Stimulated activated CD8-positive, alpha-beta memory T cell treated with anti-CD3 and anti-CD28 coated beads, Interleukin-15, amount 100 ng/mL, for 4 hours (primary cell): Measurements from ENCODE around the gene GTPBP4.
"Not testable (repeated sequence)": the region's sequence is repeated elsewhere in the genome, so short reads cannot be mapped to it uniquely, and the experiment has no call there.

ENCODE experiments used
- DNase-seq, 2 donors: peaks; one replicate each; pipeline ENCODE4 v3.0.0-alpha.2; 2020; ENCODE audit warnings: low read depth in 2 of 2

GTPBP4 gene

DNA sequence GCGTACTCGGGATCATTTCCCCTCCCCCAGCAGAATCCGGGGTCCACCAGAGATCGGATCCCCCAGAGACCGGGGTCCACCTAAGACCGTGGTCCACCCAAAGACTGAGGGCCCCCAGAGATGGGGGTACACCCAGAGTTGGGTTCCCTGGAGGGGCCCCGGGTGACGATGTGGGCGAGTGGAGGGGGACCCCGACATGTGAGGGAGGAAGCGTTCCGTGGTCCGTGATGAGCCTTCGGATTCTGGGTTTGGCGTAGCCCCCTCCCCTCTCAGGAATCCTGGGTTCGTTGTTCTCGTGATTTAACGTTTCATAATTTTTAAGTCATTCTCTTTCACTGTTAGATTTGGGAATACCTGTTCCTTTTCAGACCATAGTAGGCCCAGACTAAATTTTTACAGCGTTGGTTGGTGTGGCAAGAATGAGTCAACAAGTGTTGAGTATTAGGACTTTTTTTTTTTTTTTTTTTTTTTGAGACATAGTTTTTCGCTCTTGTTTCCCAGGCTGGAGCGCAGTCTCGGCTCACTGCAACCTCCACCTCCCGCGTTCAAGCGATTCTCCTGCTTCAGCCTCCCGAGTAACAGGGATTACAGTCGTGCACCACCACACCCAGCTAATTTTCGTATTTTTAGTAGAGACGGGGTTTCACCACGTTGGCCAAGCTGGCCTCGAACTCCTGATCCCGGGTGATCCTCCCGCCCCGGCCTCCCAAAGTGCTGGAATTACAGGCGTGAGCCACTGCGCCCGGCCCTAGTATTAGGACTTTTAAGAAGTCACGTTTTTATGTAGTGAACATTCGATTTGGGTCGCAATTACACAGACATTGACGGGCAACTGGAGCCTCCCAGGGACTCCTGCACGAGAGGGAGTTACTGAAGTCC, 672 bp downstream of the GTPBP4 start:
- peak in 1 of 2 donors; percentile 24 for DNase-seq

DNA sequence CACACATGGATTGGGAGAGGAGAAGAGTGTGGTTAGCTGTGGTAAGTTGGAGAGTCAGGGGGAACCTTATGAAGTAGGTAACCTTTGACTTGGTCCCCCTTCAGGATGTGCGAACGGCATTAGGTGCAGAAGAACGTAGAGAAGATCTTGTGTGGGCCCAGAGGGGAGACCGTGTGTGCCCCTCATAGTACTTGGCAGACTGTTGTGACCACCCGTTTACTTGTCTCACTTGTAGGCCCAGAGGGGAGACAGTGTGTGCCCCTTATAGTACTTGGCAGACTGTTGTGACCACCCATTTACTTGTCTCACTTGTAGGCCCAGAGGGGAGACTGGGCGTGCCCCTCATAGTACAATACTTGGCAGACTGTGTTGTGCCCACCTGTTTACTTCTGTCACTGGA, 2.6 kb downstream of the GTPBP4 start:
- no peak for DNase-seq

DNA sequence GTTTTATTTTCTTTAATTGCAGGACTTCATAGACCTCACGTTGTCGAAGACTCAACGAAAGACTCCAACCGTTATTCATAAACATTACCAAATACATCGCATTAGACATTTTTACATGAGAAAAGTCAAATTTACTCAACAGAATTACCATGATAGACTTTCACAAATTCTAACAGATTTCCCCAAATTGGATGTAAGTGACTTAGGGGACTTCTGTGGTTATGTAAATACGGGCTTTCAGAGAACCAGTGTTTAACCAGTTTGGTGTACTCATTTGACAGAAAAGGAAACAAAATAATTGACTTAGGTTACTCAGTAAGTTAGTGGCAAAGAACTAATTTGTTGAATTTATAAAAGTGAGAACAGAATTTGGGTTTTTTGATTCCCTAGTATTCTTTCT, 4.2 kb downstream of the GTPBP4 start:
- no peak for DNase-seq

DNA sequence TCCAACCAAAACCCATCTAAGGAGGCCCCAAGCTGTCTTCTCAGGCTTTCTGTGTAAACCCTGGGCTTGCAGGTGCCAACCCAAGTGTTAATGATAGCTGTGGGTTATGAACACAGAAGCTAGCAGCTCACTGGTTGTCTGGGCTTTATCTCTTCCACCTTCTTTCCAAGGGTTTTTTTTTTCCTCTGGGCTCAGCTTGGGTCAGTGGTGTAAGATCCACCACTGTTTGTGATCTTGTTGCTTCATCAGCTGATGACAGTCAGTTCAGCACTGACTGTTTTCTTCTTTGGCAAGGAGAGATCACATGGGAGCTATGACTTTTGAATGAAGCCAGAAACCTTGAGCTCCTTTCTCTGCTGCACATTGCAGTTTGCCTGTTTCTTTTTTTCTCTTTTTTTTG, 4.6 kb downstream of the GTPBP4 start:
- DNase-seq: no peak

DNA sequence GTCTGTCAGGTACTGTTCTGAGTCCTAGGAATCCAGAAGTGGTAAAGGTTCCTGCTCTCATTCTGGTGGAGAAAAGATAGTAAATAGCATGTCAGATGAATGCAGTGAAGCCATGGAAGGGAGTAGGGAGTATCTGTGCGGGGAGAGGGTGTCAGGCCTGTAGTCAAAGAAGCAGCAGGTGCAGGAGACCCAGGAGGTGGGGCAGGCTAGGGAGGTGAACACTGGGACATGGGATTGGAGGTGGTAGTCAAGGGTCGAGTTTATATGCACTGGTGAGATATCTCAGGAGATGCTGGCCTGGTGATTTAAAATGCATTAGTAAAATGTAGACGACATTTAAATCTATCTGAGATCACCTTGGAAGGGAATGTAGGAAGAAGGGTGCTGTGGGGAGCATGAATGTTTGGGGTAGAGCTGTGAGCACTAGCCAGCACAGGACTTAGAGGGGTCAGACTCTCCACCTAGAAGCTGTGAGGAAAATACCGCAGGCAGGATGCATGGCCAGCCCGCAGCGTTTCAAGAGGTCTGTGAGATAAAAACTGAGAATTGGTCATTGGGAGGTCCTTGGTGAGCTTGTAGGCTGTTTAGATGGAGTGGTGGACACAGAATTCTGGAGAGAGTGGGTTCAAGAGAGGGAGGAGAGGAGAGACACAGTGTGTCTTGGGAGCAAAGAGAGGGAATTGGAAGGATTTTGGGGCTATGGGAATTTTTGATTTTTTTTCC, 6.8 kb downstream of the GTPBP4 start:
- DNase-seq: no peak

DNA sequence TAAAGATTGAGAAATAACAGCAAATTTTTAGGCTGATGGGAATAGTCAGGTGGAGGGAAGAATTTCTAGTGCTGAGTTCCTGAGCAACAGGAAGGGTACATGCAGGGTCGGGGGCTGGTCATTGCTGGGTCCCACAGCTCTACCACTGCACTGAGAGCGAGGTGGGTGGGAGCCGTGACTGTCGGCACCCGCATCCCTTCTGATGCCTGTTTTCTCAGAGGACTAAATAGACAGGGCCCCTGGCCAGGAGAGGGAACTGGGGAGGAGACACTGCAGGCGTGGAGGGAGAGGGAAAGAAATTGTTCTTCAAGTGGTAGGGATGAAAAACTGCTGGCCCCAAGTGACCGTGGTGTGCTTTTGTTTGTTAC, 7.3 kb downstream of the GTPBP4 start:
- DNase-seq: no peak

DNA sequence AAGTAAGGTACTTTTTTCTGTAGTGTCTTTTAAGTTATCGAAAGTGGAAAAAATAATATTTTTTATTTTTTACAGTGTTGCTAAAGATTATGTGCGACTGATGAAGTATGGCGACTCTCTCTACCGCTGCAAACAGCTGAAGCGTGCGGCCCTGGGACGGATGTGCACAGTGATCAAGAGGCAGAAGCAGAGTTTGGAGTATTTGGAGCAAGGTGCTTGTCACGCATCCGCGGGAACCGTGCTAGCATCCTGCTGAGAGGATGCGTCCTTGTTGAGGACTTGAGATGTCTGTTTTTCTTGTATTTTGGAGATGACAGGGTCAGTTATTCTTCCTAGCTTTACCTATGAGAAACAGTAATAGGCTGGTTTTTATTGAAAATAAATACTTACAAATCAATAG, 7.8 kb downstream of the GTPBP4 start:
- DNase-seq: no peak

DNA sequence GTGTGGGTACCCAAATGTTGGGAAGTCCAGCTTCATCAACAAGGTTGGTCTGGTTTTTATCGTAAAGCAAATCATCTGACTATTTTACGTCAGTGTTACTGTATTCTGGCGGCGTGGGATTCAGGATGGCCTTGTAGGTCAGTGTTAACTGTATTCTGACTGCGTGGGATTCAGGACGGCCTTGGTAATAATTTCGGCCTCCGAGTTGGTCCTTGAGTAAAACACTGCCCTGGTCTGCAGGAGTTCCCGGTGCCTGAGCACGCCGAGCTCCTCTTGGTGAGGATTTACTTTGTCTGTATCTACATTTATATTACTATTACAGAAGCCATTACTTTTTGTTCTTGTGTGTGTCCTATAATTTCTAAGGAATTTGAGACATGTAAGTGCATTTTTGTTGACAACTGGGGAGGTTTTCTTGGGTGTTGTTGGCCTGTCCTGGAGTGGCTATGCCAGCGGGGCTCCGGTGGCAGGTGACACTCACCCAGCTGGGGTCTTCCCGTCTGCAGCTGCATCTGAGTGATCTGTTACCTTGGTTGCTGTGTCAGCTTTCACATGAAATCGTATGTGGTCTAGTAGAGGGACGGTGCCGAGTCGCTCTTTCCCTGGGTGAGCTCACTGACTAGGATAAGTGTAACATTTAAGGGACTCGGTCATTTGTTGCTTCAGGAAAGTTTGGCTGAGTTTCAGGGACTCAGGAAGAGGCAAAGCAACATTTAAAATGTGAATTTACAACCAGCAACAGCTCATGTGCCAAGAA, 9.2 kb downstream of the GTPBP4 start:
- DNase-seq: no peak

DNA sequence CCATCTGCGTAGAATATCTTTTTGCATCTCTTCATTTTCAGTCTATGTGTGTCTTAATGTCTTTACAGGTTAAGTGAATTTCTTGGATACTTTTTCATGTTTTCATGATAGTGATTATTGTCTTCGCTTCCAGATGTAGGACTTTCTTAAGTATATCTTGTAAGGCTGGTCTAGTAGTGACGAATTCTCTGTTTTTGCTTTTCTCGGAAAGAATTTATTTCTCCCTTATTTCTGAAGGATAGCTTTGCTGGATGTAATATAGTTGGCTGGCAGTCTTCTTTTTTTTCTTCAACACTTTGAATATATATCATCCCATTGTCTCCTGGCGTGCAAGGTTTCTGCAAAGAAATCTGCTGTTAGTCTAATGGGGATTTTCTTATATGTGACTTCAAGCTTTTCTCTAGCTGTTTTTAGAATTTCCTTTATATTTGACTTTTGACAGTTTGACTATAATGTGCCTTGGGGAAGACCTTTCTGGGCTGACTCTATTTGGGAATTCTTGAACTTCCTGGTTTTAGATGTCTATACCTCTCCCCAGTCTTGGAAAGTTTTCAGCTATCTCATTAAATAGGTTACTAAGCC, 14.3 kb downstream of the GTPBP4 start:
- DNase-seq: no peak

DNA sequence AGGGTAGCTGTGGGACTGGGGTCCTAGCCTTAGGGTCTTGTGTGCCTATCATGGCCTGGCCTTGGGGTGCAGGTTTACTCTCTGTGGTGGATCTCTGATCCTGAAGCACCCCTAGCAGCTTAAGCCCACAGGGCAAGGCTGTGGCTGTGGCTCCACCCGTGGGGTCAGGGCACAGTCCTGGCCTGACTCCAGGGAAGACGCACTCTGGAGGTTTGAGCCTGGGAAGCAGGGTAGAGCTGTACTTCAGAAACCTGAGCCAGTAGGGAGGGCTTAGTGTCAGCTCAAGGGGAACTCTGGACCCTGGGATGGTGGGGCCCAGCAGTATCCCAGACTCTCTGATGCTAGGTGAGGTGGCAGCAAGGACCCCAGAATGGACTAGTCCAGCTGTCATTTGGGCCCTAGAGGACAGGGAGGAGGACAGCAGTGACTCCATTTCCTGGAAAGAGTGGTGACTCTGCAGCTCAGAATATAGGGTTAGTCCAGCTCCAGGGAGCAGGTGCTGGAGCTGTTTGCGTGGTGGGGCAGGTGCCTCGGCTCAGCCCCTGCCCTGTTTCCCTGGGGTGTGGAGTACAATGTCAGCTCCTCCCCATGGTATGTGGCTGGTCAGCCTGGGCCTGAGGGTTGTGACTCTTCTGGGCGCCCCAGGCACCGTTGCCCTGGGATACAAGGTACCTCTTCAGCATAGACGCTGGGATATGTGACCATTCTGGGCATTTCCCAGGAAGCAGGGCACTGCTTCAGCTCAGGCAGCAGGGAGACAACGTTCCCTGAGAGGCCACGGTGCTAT, 15.8 kb downstream of the GTPBP4 start:
- no peak for DNase-seq

DNA sequence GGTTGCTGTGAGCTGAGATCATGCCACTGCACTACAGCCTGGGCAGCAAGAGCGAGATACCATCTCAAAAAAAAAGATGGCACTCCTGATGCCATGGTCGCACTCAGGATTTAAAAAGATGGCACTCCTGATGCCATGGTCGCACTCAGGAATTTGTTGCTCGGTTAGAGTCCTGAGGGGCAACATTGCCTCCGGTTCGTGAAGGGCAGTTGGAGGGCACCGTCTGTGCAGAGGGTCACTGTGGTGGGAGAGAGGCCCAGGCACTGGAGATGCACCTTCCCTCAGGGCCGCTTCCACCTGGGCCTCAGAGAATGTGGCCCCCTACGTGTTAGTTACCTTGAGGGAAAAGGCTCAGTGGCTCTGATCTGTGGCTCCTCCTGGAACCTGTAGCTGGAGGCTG, 18.3 kb downstream of the GTPBP4 start:
- DNase-seq: no peak

DNA sequence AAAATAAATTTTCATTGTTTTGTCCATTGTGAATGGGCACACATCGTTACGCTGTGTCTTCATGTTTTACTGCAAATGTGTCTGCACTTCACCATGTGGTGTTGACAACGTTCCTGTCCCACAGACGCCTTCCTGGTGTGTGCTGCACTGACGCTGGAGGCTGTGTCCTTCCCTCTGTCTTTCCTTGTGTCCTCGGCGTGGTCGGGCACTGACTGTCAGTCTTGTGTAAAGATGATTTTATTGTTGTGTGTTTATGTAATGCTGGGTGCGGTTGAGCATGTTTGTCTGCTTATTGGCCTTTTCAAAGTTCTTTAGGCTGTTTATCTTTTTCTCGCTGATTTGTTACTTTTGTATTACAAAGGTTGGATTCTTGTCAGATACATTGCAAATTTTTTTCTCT, 19.3 kb downstream of the GTPBP4 start:
- DNase-seq: no peak

DNA sequence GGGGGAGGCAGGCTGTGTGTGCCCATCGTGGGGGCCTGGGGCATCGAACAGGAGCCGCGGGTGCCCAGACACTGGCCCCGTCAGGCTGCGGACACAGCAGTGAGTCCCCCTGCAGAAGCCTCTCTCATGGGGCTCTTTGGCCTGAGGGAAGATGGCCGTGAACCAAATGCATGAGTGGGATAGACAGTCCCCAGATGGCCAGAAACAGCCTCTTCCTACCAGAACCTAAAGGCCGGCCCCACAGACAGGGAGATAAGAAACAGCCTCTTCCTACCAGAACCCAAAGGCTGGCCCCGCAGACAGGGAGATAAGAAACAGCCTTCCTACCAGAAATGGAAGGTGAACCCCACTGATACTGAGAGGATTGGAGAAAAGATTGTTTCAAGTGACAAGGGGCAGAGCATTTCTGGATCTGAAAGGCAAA, 20.8 kb downstream of the GTPBP4 start:
- DNase-seq: no peak

DNA sequence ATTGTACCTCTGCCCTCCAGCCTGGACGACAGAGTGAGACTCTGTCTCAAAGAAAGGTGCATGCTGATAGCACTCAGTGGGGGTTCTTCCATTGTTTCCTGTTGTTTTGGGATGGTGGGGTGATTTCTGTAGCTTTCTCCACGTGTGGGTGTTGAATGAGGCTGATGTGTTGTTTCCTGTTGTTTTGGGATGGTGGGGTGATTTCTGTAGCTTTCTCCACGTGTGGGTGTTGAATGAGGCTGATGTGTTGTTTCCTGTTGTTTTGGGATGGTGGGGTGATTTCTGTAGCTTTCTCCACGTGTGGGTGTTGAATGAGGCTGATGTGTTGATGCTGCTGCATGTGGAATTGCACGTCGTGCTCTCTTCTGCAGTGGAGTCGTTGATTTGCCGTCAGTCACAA, 21.7 kb downstream of the GTPBP4 start:
- not testable (repeated sequence) for DNase-seq

DNA sequence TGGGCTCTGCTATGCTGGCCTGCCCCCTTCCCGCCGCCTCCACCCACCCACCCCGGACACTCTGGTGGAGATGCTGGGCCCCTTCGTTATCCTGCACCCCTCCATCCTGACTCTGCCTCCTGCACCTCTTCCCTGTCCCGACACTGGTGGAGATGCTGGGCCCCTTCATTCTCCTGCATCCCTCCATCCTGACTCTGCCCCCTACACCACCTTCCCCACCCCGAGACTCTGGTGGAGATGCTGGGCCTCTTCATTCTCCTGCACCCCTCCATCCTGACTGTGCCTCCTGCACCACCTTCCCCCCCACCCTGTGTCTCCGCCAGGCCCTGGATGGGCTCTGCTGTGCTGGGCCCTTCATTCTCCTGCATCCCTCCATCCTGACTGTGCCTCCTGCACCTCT, 22.5 kb downstream of the GTPBP4 start:
- DNase-seq: no peak

DNA sequence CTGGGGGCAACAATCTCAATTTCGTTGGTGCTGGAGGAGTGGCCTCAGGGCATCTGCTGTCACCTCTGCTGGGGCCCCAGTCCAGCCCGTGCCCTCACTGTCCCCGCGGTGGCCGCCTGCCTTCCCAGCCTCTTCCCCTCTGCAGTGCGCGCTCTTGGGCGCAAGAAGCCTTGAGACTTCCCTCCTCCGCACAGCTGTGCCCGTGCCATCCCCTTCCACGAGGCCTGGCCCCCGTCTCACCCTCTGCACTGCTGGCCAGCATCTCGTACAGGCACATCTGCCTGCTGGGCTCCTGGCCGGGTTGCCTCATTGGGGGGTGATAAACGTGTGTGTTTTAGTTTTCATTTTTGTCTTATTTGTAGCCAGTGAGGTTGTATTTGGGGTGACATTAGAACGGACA, 23.5 kb downstream of the GTPBP4 start:
- no peak for DNase-seq

DNA sequence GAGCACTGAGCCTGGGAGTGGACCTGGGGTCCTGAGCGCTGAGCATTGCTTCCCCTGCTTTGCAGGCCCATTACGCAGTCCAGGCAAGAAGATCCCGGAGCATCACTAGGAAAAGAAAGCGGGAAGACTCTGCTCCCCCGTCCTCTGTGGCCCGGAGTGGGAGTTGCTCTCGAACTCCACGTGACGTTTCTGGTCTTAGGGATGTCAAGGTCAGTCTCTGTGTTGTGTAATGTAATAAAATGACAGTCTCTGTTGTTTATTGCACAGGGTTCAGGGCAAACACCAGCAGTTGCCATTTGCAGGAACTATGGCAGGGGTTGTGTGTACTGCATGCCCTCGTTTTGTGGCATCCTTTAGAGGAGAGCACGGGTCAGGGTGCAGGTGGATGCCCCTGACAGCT, 27.5 kb downstream of the GTPBP4 start:
- DNase-seq: no peak

DNA sequence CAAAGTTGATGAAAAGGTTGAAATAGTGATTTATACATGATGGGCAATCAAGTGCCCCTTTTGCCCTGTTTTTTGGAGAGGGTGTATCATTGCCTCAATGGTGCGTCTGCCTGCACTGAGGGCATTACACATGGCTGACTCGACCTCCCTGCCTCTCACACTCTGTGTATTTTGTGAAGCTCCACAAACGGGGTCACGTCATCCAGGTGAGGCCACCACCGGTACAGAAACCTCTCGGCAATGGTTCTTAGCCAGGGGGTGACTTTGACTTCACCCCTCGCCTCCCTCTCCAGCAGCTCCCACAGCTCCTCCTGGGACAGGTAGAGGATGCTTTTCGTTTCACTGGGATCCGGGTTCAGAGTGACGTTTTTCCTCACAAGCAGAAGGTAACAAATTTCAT, 31.1 kb downstream of the GTPBP4 start:
- no peak for DNase-seq

DNA sequence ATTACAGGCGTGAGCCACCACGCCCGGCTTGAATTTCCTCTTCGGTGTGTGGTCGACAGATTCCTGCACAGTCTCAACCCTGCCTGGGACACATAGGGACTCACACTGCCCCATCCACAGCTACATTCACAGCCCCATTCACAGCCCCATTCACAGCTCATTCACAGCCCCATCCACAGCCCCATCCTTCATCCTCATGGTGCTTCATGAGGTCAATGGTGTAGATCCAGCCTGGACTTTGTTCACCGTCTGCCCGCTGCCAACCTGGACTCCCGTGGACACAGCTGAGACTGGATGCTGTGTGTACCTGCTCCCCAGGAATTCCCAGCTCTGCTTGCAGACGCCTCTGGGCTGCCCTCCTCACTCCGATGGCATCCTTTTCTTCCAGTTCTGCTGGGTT, 32.2 kb downstream of the GTPBP4 start:
- DNase-seq: no peak

DNA sequence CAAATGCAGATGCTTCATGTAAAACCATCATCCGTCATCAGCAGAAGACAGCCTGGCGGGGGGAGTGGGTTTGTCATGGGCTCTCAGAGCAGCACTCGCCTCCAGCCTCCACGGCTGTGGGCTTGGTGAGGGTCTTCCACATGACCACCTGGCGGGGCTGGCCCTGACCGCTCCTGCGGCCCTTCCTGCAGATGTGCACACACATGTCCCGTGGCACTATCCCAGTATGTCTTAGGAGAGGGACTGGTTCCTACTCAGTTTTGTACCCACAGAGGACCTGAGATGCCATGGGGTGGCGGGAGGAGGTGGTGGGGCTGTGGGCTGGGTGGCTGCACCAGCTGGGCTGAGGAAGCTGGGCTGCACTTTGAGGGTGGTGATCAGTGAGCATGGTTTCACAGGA, 32.7 kb downstream of the GTPBP4 start:
- DNase-seq: no peak

DNA sequence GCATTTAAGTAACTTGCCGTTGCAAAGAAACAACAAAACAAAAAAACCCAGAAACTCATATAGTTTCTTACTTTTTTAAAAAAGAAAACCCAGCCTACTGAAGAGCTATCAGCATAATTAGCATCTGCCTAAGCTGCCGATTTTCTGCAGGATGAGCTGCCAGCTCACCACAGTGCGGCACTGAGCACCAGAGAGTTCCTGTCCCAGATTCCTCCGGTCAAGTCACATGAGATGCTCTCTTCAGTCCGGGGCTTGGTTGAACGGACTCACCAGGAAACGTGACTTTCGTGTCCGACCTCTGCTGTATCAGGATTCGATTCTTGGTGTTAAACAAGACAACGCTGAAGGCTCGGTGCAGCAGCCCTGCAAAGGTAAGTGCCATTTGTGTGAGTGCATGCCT, 34.2 kb downstream of the GTPBP4 start:
- no peak for DNase-seq
